22Rv1 (cell line): ENCODE results near the gene SIRT5.

ENCODE experiments used
- H3K27ac ChIP-seq: fragments of 450-650 bp; 2 replicates; pipeline ENCODE4 v1.5.1; 2017
- CTCF ChIP-seq: fragments of 450-650 bp; IDR thresholded peaks from 2 replicates; pipeline ENCODE4 v1.5.1; 2017; ENCODE audit warnings: mild to moderate bottlenecking
- ZFX ChIP-seq: fragments of 450-650 bp; IDR thresholded peaks from 2 replicates; pipeline ENCODE4 v1.6.1; 2017; ENCODE audit warnings: antibody characterized with exemption, borderline replicate concordance

SIRT5 gene

GRCh38 chr6:13614926-13615791 lies 40.8 kb downstream of the SIRT5 start, which contains the start of gene NOL7:
TSS of gene NOL7 (plus strand) at chr6:13615335. CDS start at chr6:13615359, 24 bp downstream.
- TF ChIP-seq ZFX: no peak
- TF ChIP-seq CTCF: peak; percentile 91
- H3K27ac ChIP-seq: peak within 1 kb of the TSS; percentile 88

- H3K27ac ChIP-seq: peak overlapping the region; percentile 88
- TF ChIP-seq CTCF (no peak), ZFX (no peak)
Observed at GRCh38 chr6:13615792-13616120, 41.4 kb downstream of the SIRT5 start.

- H3K27ac ChIP-seq: no peak overlapping the region
- no peak for TF ChIP-seq CTCF
- TF ChIP-seq ZFX: no peak
Observed at GRCh38 chr6:13617066-13617465, 42.7 kb downstream of the SIRT5 start.

- TF ChIP-seq ZFX (no peak), CTCF (peak; percentile 79)
- H3K27ac ChIP-seq: no peak overlapping the region
Observed at GRCh38 chr6:13624871-13625288, 50.5 kb downstream of the SIRT5 start.

- TF ChIP-seq ZFX: no peak
- no peak overlapping the region; the same call in 1 of the 2 replicates for H3K27ac ChIP-seq
Observed at GRCh38 chr6:13629459-13630116, 55.2 kb downstream of the SIRT5 start.

GRCh38 chr6:13630499-13630898 lies 56.1 kb downstream of the SIRT5 start:
- TF ChIP-seq ZFX (no peak), CTCF (no peak)
- H3K27ac ChIP-seq: no peak overlapping the region

GRCh38 chr6:13633343-13633742 lies 58.9 kb downstream of the SIRT5 start:
- no peak overlapping the region for H3K27ac ChIP-seq
- TF ChIP-seq ZFX (no peak), CTCF (no peak)
